HUES48 (cell line): ENCODE results near the gene CBLN3.

ENCODE experiments used
- H3K27ac ChIP-seq: one replicate; pipeline ENCODE4 v1.7.0; 2013; ENCODE audit warnings: low read depth, low read length, inconsistent platforms
- H3K27me3 ChIP-seq: 2 replicates; pipeline ENCODE4 v1.6.1; 2013; ENCODE audit warnings: mild to moderate bottlenecking, low read length; ENCODE audit not compliant: control insufficient read depth, insufficient read depth
- H3K36me3 ChIP-seq: 2 replicates; pipeline ENCODE4 v1.6.1; 2013; ENCODE audit warnings: low read length; ENCODE audit not compliant: control insufficient read depth, insufficient read depth
- H3K4me1 ChIP-seq: 2 replicates; pipeline ENCODE4 v1.6.1; 2013; ENCODE audit warnings: mild to moderate bottlenecking, low read length; ENCODE audit not compliant: control insufficient read depth, insufficient read depth
- H3K4me3 ChIP-seq: 2 replicates; pipeline ENCODE4 v1.5.1; 2013; ENCODE audit warnings: mild to moderate bottlenecking, low read depth, low read length
- H3K9ac ChIP-seq: 2 replicates; pipeline ENCODE4 v1.6.1; 2013; ENCODE audit warnings: mild to moderate bottlenecking, low read depth, low read length, moderate library complexity
- H3K9me3 ChIP-seq: 2 replicates; pipeline ENCODE4 v1.6.1; 2013; ENCODE audit warnings: low read length; ENCODE audit not compliant: control insufficient read depth, insufficient read depth

CBLN3 gene

GRCh38 chr14:24411443-24412389, 17.8 kb downstream of the CBLN3 start:
- H3K27ac ChIP-seq = no peak overlapping the region
- no peaks in the 10 kb centered on the region for H3K27me3 ChIP-seq
- H3K36me3 ChIP-seq = peaks cover 41% of the 10 kb centered on the region
- no peaks in the 10 kb centered on the region for H3K9me3 ChIP-seq
- H3K4me1 ChIP-seq = no peaks in the 10 kb centered on the region
- no peak overlapping the region for H3K4me3 ChIP-seq
- H3K9ac ChIP-seq = no peak overlapping the region

DNA sequence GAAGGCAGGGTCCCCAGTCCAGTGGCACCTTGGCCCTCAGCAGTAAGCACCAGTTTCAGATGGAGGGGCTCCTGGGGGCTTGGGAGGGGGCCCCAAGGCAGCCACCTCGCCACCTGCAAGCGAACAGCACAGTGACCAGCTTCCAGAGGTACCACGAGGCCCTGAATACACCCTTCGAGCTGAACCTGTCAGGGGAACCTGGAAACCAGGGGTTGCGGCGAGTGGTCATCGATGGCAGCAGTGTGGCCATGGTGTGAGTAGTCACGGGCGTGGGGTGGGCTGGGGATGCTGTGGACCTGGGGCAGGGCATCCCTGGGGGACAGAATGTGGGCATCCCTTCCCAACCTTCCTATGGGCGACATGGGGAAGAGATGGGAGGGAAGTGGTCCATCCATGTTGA, 19.5 kb downstream of the CBLN3 start:
- H3K4me1 ChIP-seq = no peaks in the 10 kb centered on the region
- no peaks in the 10 kb centered on the region for H3K27me3 ChIP-seq
- no peak overlapping the region for H3K9ac ChIP-seq
- H3K9me3 ChIP-seq = no peaks in the 10 kb centered on the region
- peaks cover 38% of the 10 kb centered on the region for H3K36me3 ChIP-seq
- H3K27ac ChIP-seq = no peak overlapping the region
- H3K4me3 ChIP-seq = no peak overlapping the region

DNA sequence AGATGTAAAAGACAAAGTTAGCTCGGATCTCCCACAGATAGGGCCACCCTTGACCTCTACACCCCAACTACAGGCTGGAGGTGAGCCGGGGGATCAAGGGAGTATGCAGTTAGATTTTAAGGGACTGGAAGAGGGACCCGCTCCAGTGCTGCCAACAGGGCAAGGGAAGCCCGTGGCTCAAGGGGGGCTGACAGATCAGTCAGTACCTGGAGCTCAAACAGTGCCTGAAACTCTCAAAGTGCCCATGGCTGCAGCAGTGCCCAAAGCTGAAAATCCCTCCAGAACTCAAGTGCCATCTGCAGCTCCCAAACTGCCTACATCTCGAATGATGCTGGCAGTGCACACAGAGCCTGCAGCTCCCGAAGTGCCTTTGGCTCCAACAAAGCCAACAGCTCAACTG, 20.3 kb downstream of the CBLN3 start:
- H3K4me3 ChIP-seq = no peak overlapping the region
- no peak overlapping the region for H3K27ac ChIP-seq
- no peaks in the 10 kb centered on the region for H3K9me3 ChIP-seq
- peaks cover 4% of the 10 kb centered on the region for H3K4me1 ChIP-seq
- H3K36me3 ChIP-seq = peaks cover 31% of the 10 kb centered on the region
- H3K9ac ChIP-seq = no peak overlapping the region
- H3K27me3 ChIP-seq = no peaks in the 10 kb centered on the region

GRCh38 chr14:24408764-24409163, 20.7 kb downstream of the CBLN3 start:
- no peaks in the 10 kb centered on the region for H3K9me3 ChIP-seq
- peaks cover 27% of the 10 kb centered on the region for H3K36me3 ChIP-seq
- H3K9ac ChIP-seq = no peak overlapping the region
- H3K27me3 ChIP-seq = no peaks in the 10 kb centered on the region
- H3K27ac ChIP-seq = no peak overlapping the region
- H3K4me3 ChIP-seq = no peak overlapping the region
- peaks cover 7% of the 10 kb centered on the region for H3K4me1 ChIP-seq

GRCh38 chr14:24407608-24408325, 21.7 kb downstream of the CBLN3 start:
- peaks cover 14% of the 10 kb centered on the region for H3K4me1 ChIP-seq
- no peaks in the 10 kb centered on the region for H3K27me3 ChIP-seq
- H3K9me3 ChIP-seq = no peaks in the 10 kb centered on the region
- no peak overlapping the region for H3K9ac ChIP-seq
- H3K36me3 ChIP-seq = peaks cover 17% of the 10 kb centered on the region; the same call in 1 of the 2 replicates
- no peak overlapping the region for H3K4me3 ChIP-seq
- no peak overlapping the region for H3K27ac ChIP-seq

DNA sequence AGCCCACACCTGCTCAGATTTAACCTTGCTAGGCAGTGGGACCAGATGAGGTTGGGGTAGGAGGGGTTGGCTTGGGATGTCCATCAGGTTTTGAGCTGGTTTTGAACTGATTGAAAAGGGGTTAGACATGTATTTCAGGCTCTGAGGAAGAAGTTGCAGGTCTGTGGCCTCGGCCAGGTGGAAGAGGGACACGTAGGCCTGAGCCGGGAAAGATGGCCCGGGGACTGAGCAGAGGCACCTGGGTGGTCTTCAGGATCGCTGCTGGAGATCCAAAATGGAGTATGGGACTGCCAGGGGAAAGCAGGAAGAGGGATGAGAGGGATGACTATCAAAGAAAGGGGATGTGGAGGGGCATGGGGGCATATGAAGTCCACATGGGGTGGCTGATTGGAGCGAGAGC, 23.1 kb downstream of the CBLN3 start:
- Histone ChIP-seq H3K4me1 (peaks cover 14% of the 10 kb centered on the region), H3K9me3 (no peaks in the 10 kb centered on the region), H3K27me3 (no peaks in the 10 kb centered on the region), H3K9ac (no peak overlapping the region), H3K27ac (no peak overlapping the region), H3K36me3 (peaks cover 14% of the 10 kb centered on the region; the same call in 1 of the 2 replicates), H3K4me3 (no peak overlapping the region)

GRCh38 chr14:24404814-24405213, 24.7 kb downstream of the CBLN3 start:
- Histone ChIP-seq H3K4me1 (peaks cover 18% of the 10 kb centered on the region), H3K4me3 (no peak overlapping the region), H3K27ac (no peak overlapping the region), H3K9me3 (no peaks in the 10 kb centered on the region), H3K9ac (no peak overlapping the region), H3K27me3 (no peaks in the 10 kb centered on the region), H3K36me3 (peaks cover 14% of the 10 kb centered on the region; the same call in 1 of the 2 replicates)

- no peak overlapping the region for H3K27ac ChIP-seq
- H3K4me3 ChIP-seq = no peak overlapping the region
- peaks cover 5% of the 10 kb centered on the region; the same call in 1 of the 2 replicates for H3K36me3 ChIP-seq
Measured at GRCh38 chr14:24403294-24403998, 26.0 kb downstream of the CBLN3 start.

DNA sequence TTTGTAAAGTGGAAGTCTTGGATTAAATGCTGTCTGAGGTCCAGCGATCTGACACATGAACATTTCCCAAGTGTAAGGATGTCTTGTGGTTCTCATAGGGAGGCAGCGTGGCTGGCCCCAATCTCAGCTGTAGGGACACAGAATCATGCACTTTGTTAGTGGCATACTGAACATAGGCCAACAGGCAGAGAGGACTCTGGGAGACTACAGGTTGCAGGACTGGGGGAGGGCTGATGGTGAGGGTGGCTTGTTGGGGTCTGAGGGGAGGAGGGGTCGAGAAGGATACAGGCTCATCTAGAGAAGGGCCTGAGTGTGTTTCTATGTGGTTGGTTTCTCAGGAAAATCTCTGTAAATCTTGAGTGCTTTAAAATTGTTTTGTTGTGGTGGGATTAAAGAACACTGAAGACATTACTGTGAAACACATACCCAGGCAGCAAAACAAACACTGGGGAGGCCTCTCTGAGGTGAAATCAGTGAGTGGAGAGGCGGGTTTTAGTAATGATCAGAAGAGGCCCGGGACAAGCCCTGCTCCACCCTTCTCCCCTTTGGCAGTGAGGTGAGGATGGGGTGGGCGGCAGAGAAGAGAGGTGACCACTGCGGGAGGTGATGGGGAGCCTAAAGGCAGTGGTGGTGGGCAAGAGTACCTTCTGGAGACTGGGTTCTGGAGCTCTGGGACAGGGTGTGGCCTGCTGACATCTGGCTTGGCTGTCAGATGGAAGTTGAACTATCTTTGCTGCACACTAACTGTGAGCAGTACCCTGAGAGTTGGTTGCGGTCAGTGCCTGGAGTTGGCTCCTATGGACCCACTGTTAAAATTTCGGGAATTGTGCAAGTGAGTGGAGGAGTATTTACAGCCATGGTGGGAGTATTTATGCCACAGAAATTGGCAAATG, 27.4 kb downstream of the CBLN3 start:
- Histone ChIP-seq H3K4me1 (peaks cover 27% of the 10 kb centered on the region), H3K27ac (no peak overlapping the region), H3K4me3 (no peak overlapping the region), H3K27me3 (no peaks in the 10 kb centered on the region), H3K36me3 (0 out of 2 replicates have a peak, but pooled peaks cover 3% of the 10 kb centered on the region), H3K9me3 (no peaks in the 10 kb centered on the region), H3K9ac (no peak overlapping the region)

More at GRCh38 chr14:24403294-24403998, 26.0 kb downstream of the CBLN3 start:
- peaks cover 22% of the 10 kb centered on the region for H3K4me1 ChIP-seq
- H3K27me3 ChIP-seq = no peaks in the 10 kb centered on the region
- H3K9me3 ChIP-seq = no peaks in the 10 kb centered on the region
- no peak overlapping the region for H3K9ac ChIP-seq
